ENCODE results near the gene ENOX2.

ENOX2 gene

DNA sequence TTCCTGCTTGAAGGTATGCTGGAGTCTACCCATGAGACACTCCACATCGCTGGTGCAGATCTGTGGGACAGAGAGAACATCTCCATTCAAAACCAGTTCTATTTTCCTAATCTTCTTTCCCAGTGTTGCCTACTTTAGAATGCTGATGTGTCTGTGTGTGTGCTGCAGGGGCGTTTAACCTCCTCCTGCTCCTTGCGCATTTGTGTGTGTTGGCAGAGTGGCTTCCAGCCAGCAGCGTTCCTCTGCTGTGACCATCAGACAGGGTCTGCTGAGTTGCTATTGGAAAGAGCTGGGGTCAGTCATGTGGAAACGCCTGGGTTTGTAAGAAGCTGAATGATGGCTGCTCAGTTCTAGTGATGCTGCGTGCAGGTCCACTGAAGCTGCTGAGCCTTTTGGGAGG, 277.6 kb downstream of the ENOX2 start:
- DNase-seq (ENCODE audit: low read depth), result no peak

DNA sequence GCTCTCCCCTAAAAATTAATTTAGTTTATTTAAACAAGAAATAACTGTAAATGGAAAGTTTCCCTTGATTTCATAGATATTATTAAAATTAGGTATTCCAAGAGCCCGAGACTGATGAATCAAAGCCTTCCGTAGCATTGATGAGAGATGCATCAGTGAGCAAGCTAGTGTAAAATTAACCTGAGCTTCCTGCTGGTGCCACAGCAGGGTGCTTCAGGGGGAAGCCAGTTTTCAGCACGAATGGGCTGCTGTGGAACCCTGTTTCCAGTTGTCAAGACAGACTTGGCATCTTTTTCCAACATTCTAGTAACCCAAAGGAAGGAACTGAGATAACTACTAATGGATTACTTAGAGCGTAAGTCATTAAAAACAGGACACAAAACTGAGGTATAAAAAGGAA, 279.5 kb downstream of the ENOX2 start:
- no peak for DNase-seq (ENCODE audit: low read depth)

DNA sequence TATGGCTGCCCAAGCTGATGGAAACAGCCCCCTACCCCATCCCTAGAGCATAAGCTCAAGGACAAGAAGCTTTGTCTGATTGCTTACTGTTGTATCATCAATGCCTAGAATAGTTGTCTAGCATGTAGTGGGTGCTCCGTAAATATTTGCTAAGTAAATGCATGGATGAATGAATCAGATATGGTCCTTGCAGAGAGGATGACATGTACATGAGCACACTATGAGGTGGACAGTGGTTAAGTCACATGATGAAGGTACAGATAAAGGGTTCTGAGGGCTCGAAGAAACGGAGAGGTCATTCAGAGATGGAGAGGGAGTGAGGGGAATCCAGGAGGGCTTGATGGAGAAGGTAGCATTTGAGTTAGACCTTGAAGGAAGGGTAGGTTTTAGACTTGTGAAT, 287.1 kb downstream of the ENOX2 start:
- DNase-seq (ENCODE audit: low read depth), result no peak

DNA sequence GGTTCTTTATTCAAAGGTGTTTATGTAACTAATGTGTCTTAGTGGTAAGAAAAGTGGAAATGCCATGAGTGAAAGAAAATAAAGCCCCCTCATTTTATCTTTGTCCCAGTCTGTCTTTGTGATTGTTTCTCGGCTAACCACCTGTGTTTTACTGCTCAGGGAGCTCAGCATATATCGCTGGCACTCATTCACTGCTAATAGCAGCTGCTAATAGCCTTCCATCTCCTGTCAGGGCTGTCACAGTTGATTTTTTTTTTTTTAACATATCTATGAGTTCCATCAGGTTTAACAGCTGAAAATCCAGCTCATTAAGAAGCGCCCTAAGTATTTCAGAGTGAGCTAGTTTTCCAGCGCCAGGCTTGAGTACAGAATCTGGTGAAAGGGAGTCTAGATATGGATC, 295.6 kb downstream of the ENOX2 start:
- DNase-seq (ENCODE audit: low read depth), result no peak

DNA sequence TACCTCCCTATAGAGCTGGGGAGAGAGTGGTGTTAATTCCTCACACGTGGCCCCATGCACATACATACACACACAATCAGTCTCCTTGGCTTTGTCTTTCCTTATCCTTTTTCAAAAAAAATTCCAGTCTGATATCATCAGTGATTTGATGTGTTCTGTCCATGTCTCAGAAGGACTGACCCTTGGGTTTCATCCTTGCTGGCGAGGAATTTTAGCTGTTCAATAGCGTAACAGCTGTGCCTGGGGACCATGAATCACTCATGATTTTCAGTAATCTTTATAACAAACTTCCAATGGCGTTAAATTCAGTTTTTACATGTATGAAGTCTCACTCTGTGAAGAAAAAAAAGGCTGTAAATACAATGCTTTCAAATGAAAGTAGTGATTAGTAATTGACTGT, 296.6 kb downstream of the ENOX2 start:
- DNase-seq (ENCODE audit: low read depth), result no peak

DNA sequence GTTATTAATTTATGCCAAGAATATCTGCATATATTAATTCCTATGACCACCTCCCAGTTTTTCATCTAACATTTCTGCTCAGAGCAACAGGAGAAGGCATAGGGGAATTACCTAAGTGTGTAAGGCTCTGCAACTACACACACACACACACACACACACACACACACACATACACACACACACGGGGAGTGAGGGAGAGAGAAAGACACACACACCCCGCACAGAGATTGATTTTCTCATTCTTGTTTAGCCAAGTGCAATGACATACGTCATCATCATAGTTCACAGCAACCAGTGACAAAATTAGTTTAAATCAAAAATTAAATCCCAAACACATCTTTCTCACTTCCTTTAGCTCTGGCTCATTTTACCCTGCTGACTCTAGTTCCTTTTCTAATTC, 298.1 kb downstream of the ENOX2 start:
- DNase-seq (ENCODE audit: low read depth), result no peak

DNA sequence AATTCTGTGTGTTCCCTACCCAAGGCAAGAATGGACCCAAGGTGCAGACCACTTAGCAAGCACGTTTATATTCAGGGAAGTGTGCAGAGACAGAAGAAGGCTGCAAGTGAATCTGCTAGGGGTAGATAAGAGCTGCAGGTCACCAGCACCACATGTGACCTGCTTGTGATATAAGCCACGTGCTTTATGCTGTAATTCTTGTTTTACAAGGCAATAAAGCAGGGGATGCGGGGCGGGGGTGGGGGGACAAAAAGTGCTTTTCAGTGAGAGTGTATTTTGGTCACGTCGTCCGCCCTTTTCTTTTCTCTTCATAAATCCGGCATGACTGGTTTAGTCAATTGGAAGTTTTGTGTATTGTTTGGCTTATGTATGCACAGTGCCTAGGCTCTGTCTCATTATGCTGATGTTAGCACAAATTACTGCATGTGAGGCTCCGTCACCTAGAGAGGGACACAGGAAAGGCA, 308.5 kb downstream of the ENOX2 start:
- DNase-seq (ENCODE audit: low read depth), result no peak

DNA sequence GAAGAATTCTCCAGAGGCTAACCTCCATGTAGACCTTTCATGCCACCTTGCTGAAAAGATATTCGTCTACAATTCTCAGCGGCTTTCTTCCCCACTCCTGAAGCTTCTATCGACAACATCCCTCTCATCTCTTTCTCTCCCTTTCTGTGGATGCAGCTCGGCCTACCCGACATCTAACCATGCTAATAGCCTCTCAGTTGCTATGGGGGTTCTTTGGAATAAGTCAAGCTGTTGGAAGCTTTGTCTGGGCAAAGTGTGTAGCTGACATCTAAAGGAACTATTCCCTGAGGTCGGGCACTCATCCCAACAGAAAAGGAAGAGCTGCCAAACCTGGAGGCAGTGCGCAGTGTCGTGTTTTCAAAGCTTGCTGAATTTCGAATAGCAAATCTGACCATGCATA, 309.1 kb downstream of the ENOX2 start:
- DNase-seq (ENCODE audit: low read depth), result no peak

DNA sequence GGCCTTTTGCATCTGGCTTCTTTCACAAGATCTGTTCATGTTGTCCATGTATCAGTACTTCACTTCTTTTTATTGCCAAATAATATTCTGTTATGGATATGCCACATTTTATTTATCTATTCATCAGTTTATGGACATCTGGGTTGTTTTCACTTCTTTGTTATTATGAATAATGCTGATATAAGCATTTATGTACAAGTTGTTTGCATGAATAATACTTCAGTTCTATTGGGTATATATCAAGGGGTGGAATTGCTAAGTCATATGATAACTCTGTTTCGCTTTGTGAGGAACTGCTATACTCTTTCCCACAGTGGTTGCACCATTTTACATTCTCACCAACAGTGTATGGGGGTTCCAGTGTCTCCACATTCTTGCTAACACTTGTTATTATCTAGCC, 310.8 kb downstream of the ENOX2 start:
- DNase-seq (ENCODE audit: low read depth), result no peak

DNA sequence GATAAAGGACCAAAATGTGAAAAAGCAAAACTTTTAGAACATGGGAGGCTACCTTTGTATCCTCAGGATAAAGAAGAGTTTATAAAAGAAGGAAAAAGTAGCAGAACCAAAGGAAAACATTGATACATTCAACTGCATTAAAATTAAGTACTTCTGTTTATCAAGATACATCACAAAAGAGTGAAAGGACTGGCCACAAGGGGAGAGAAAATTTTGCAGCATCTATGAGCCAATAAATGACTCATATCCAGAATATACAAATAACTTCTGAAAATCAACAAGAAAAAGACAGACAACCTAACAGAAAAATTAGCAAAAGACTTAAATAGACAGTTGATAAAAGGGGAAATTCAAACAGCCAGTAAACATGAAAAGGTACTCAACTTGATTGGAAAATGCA, 324.1 kb downstream of the ENOX2 start:
- DNase-seq (ENCODE audit: low read depth), result no peak

DNA sequence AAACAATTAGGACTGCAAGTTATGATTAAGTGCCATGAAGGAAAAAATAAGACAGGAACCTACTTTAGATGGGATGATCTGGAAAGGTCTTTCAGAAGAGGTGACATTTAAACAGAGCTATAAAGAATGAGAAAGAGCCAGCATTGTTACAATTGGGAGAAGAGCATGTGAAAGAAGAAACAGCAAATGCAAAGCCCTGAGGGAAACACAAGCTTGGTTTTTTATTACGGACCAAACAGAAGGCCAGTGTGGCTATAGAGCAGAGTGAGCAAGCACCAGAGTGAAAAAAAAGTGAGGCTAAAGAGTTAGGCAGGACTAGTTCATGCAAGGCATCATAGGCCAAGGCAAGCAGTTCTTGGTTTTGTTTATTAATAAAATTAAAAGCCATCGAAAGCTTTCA, 325.6 kb downstream of the ENOX2 start:
- DNase-seq (ENCODE audit: low read depth), result no peak

DNA sequence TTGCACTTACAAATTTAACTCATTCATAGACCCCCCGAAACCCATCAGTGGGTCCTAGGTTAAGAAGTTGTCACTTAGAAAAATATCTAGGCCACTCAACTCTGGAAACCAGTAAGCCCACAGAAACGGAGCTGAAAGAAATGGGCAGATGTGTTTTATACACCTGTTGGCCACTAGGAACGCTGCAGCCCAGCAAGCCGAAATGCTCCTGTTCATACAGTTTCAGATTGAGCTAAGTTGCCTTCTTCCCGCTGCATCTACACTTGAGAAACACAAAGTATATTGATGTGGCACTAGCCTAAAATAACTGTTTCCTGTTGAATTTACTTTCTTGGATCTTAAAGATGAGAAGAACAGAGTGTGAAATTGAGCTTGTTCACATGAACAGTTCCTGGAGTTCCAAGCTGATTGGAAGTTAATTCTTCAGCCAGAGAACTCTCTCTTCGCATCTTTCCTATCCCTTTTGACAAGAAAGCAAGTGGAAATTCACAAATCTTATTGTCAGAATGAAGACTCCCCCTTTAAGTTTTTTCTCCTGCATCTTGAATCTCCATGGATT, 327.1 kb downstream of the ENOX2 start:
- DNase-seq (ENCODE audit: low read depth), result no peak

Measured in activated T-helper 9 cell treated with anti-CD3 and anti-CD28 coated beads, Interleukin-2, amount 50 U/mL, for 16 hours (primary cell).